ENCODE data around the gene NELL1.

The NELL1 gene

GRCh38 chr11:20973940-20974559 is 304.7 kb downstream of the NELL1 start:
- no peak for DNase-seq

GRCh38 chr11:20980736-20981135 is 311.4 kb downstream of the NELL1 start:
- DNase-seq: no peak

GRCh38 chr11:20990447-20990846 is 321.1 kb downstream of the NELL1 start:
- DNase-seq: no peak

GRCh38 chr11:20991471-20991870 is 322.1 kb downstream of the NELL1 start:
- no peak for DNase-seq

GRCh38 chr11:21007297-21007696 is 337.9 kb downstream of the NELL1 start:
- DNase-seq: no peak

GRCh38 chr11:21018248-21018647 is 348.9 kb downstream of the NELL1 start:
- no peak for DNase-seq

GRCh38 chr11:21026685-21027084 is 357.3 kb downstream of the NELL1 start:
- DNase-seq: no peak

GRCh38 chr11:21037850-21038249 is 368.5 kb downstream of the NELL1 start:
- DNase-seq: no peak

- DNase-seq: no peak
Observed at GRCh38 chr11:21038801-21039200, 369.4 kb downstream of the NELL1 start.

- no peak for DNase-seq
Observed at GRCh38 chr11:21040630-21041029, 371.2 kb downstream of the NELL1 start.

- no peak for DNase-seq
Observed at GRCh38 chr11:21048626-21049025, 379.2 kb downstream of the NELL1 start.

GRCh38 chr11:21053466-21053865 is 384.1 kb downstream of the NELL1 start:
- DNase-seq: no peak

GRCh38 chr11:21056644-21057043 is 387.3 kb downstream of the NELL1 start:
- no peak for DNase-seq

GRCh38 chr11:21059879-21060278 is 390.5 kb downstream of the NELL1 start:
- no peak for DNase-seq

GRCh38 chr11:21066030-21066429 is 396.6 kb downstream of the NELL1 start:
- DNase-seq: no peak

GRCh38 chr11:21068886-21069285 is 399.5 kb downstream of the NELL1 start:
- no peak for DNase-seq

GRCh38 chr11:21069909-21070308 is 400.5 kb downstream of the NELL1 start:
- DNase-seq: no peak

GRCh38 chr11:21072558-21072957 is 403.2 kb downstream of the NELL1 start:
- DNase-seq: no peak

GRCh38 chr11:21082853-21083252 is 413.5 kb downstream of the NELL1 start:
- no peak for DNase-seq

GRCh38 chr11:21088930-21089329 is 419.5 kb downstream of the NELL1 start:
- DNase-seq: no peak

- DNase-seq: no peak
Observed at GRCh38 chr11:21104641-21105040, 435.3 kb downstream of the NELL1 start.

- DNase-seq: no peak
Observed at GRCh38 chr11:21105196-21105917, 436.0 kb downstream of the NELL1 start.

GRCh38 chr11:21109341-21109740 is 440.0 kb downstream of the NELL1 start:
- DNase-seq: no peak

- DNase-seq: no peak
Observed at GRCh38 chr11:21110415-21110814, 441.0 kb downstream of the NELL1 start.

- no peak for DNase-seq
Observed at GRCh38 chr11:21113876-21114275, 444.5 kb downstream of the NELL1 start.

Data from central memory CD4-positive, alpha-beta T cell (primary cell).